ENCODE results near the gene MMP19. TPM values are rescaled to one million over a fixed set of nuclear protein-coding genes. Genes with fewer than 3 reads are reported as not detected.

Gene MMP19
- polyA plus RNA-seq, 1 experiment, result 40.7 TPM

GRCh38 chr12:55789171-55789570 lies 53.6 kb downstream of the MMP19 start:
- H3K4me3 ChIP-seq (ENCODE audit: low read depth, low read length), result no peak overlapping the region
- CTCF ChIA-PET, result interaction anchor here (1.0 to 2.4 kb wide), 3 partner anchors 22 to 52 kb away, joined by 3 to 11 read pairs (median 3); no protein-coding TSS in a partner anchor
- DNase-seq (ENCODE audit: low read depth), result no peak
- TF ChIP-seq CTCF (IDR thresholded peaks at IDR 0.05; ENCODE audit: insufficient read depth, low read depth, low read length), result no peak
- peaks cover 7% of the 10 kb centered on the region for H3K36me3 ChIP-seq (ENCODE audit: control insufficient read depth, insufficient read depth, low read length)
- POLR2A ChIA-PET, result no interaction called here
- H3K27me3 ChIP-seq (ENCODE audit: control insufficient read depth, insufficient read depth, low read length), result no peaks in the 10 kb centered on the region

DNA sequence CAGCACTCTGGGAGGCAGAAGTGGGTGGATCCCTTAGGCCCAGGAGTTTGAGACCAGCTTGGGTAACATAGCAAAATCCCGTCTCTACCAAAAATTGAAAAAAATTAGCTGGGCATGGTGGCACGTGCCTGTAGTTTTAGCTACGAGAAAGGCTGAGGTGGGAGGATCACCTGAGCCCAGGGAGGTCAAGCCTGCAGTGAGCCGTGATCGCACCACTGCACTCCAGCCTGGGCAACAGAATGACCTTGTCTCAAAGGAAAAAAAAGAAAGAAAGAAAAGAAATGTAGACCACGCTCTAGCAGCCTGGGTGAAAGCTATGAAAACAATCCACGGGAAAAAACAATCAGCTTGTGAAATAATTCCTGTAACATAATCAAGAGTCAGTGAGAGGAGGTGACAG lies 54.2 kb downstream of the MMP19 start:
- TF ChIP-seq CTCF (IDR thresholded peaks at IDR 0.05; ENCODE audit: insufficient read depth, low read depth, low read length), result no peak
- Histone ChIP-seq H3K27me3 (ENCODE audit: control insufficient read depth, insufficient read depth, low read length) (no peaks in the 10 kb centered on the region), H3K4me3 (ENCODE audit: low read depth, low read length) (no peak overlapping the region), H3K36me3 (ENCODE audit: control insufficient read depth, insufficient read depth, low read length) (peaks cover 7% of the 10 kb centered on the region)
- CTCF ChIA-PET, result interaction anchor here (1.0 to 2.4 kb wide), 3 partner anchors 23 to 51 kb away, joined by 3 to 11 read pairs (median 3); no protein-coding TSS in a partner anchor
- POLR2A ChIA-PET, result no interaction called here
- no peak for DNase-seq (ENCODE audit: low read depth)

Other genes starting within 250 kb of the MMP19 start
- not detected in 2 replicates for gene OR10P1, start 206.0 kb downstream of the MMP19 start, polyA plus RNA-seq (2011; rRNA removed)
- gene ITGA7, start 135.0 kb downstream of the MMP19 start, polyA plus RNA-seq (2011; rRNA removed), result 9.4 and 11.6 TPM in 2 replicates
- 147 and 172 TPM in 2 replicates for gene BLOC1S1, start 126.9 kb downstream of the MMP19 start, polyA plus RNA-seq (2011; rRNA removed)
- 4.5 and 6.2 TPM in 2 replicates for gene RDH5, start 122.5 kb downstream of the MMP19 start, polyA plus RNA-seq (2011; rRNA removed)
- gene CD63, start 113.9 kb downstream of the MMP19 start, polyA plus RNA-seq (2011; rRNA removed), result 974 and 1,937 TPM in 2 replicates
- 2.9 and 3.8 TPM in 2 replicates for gene GDF11, start 99.8 kb downstream of the MMP19 start, polyA plus RNA-seq (2011; rRNA removed)
- 52.1 and 102 TPM in 2 replicates for gene SARNP, start 25.2 kb downstream of the MMP19 start, polyA plus RNA-seq (2011; rRNA removed)
- 47.4 and 63.9 TPM in 2 replicates for gene ORMDL2, start 24.9 kb downstream of the MMP19 start, polyA plus RNA-seq (2011; rRNA removed)
- 6.4 and 8.4 TPM in 2 replicates for gene DNAJC14, start 13.3 kb downstream of the MMP19 start, polyA plus RNA-seq (2011; rRNA removed)
- gene PYM1, start 85.0 kb upstream of the MMP19 start, polyA plus RNA-seq (2011; rRNA removed), result 37.1 and 37.8 TPM in 2 replicates
- gene DGKA, start 88.2 kb upstream of the MMP19 start, polyA plus RNA-seq (2011; rRNA removed), result 53.0 and 56.2 TPM in 2 replicates
- 1.2 and 1.8 TPM in 2 replicates for gene PMEL, start 123.1 kb upstream of the MMP19 start, polyA plus RNA-seq (2011; rRNA removed)
- gene CDK2, start 123.9 kb upstream of the MMP19 start, polyA plus RNA-seq (2011; rRNA removed), result 56.6 and 75.2 TPM in 2 replicates
- gene RAB5B, start 131.1 kb upstream of the MMP19 start, polyA plus RNA-seq (2011; rRNA removed), result 117 and 130 TPM in 2 replicates
- 14.4 and 22.3 TPM in 2 replicates for gene SUOX, start 154.3 kb upstream of the MMP19 start, polyA plus RNA-seq (2011; rRNA removed)
- 1.9 and 2.9 TPM in 2 replicates for gene IKZF4, start 178.1 kb upstream of the MMP19 start, polyA plus RNA-seq (2011; rRNA removed)
- 635 and 868 TPM in 2 replicates for gene RPS26, start 199.0 kb upstream of the MMP19 start, polyA plus RNA-seq (2011; rRNA removed)
- 4.7 and 6.0 TPM in 2 replicates for gene ERBB3, start 237.2 kb upstream of the MMP19 start, polyA plus RNA-seq (2011; rRNA removed)